B cell (primary cell): ENCODE measurements around the gene PAGE3. TPM values are rescaled to one million over a fixed set of nuclear protein-coding genes. Genes with fewer than 3 reads are reported as not detected.

Experiments used
- polyA plus RNA-seq: library from polyadenylated mRNA; depleted of rRNA; stranded (reverse); fragments of >200 nt; gene quantifications from 2 replicates; pipeline ENCODE4 v1.2.3, GENCODE V29; 2012
- total RNA-seq, 2 donors: library from RNA; stranded (reverse); fragments of 120-200 nt in 1 of 2; gene quantifications; 1 replicate in 1 of 2; 2 replicates in 1 of 2; pipeline versions ENCODE4 v1.2.3 to v1.2.4, GENCODE V29; 2013 to 2022

PAGE3 gene
- total and polyA plus RNA-seq, 2 donors (not counting 1 experiment from before 2014, with no cell fraction given), result not detected

Other genes with a start within 250 kb of the PAGE3 start
- 0.94 and 1.00 TPM in 2 replicates for gene ALAS2, start 233.9 kb downstream of the PAGE3 start, total RNA-seq
- 0.82 TPM in 1 of 2 replicates, not detected in the other for gene ALAS2, start 233.9 kb downstream of the PAGE3 start, polyA plus RNA-seq
- gene PAGE2B, start 189.9 kb downstream of the PAGE3 start, total RNA-seq, result 0.67 TPM in 1 of 2 replicates, not detected in the other
- not detected in 2 replicates for gene PAGE2B, start 189.9 kb downstream of the PAGE3 start, polyA plus RNA-seq
- gene PAGE2, start 175.9 kb downstream of the PAGE3 start, total RNA-seq, result 1.7 TPM in 1 of 2 replicates, not detected in the other
- gene PAGE2, start 175.9 kb downstream of the PAGE3 start, polyA plus RNA-seq, result not detected in 2 replicates
- not detected in 2 replicates for gene PAGE5, start 44.6 kb downstream of the PAGE3 start, total RNA-seq
- not detected in 2 replicates for gene PAGE5, start 44.6 kb downstream of the PAGE3 start, polyA plus RNA-seq
- 13.6 and 14.3 TPM in 2 replicates for gene MAGEH1, start 187.2 kb upstream of the PAGE3 start, total RNA-seq
- gene MAGEH1, start 187.2 kb upstream of the PAGE3 start, polyA plus RNA-seq, result 10.2 and 10.8 TPM in 2 replicates
- gene USP51, start 224.9 kb upstream of the PAGE3 start, total RNA-seq, result 3.2 and 4.8 TPM in 2 replicates
- 0.91 and 1.6 TPM in 2 replicates for gene USP51, start 224.9 kb upstream of the PAGE3 start, polyA plus RNA-seq